ENCODE results near the gene KCNE2.

- TF ChIP-seq CTCF (IDR thresholded peaks at IDR 0.05 in 4 of 5, conservative IDR thresholded peaks at IDR 0.05 in 1 of 5) (no peak), POLR2A (IDR thresholded peaks at IDR 0.05) (no peak)
Observed at GRCh38 chr21:34331726-34332125, 32.1 kb upstream of the KCNE2 start.
